Smooth muscle cell of bladder (primary cell): Measurements from ENCODE around the gene STX1B. TPM values are rescaled to one million over a fixed set of nuclear protein-coding genes. Genes with fewer than 3 reads are reported as not detected.

Experiments used
- total RNA-seq: library from RNA; depleted of rRNA; stranded (reverse); fragments of >200 nt; gene quantifications from 2 replicates; pipeline ENCODE4 v1.2.3, GENCODE V29; 2014

STX1B gene
- 0.71 and 0.83 TPM in 2 replicates for total RNA-seq

GRCh38 chr16:31010585-31011325 is at the start of gene STX1B:
TSS of gene STX1B (minus strand) at chr16:31010638. CDS start at chr16:31010396, 242 bp downstream.

GRCh38 chr16:31032736-31033708 is 22.6 kb upstream of the STX1B start, which contains the start of gene STX4:
TSS of gene STX4 (plus strand) at chr16:31033558. CDS start at chr16:31033806, 248 bp downstream.

GRCh38 chr16:30984669-30985400 is 25.6 kb downstream of the STX1B start, which contains the start of gene HSD3B7:
TSS of gene HSD3B7 (plus strand) at chr16:30985207. CDS start at chr16:30985659, 452 bp downstream.

GRCh38 chr16:30957456-30958174 is 52.8 kb downstream of the STX1B start, which contains the start of gene SETD1A:
TSS of gene SETD1A (plus strand) at chr16:30957754. CDS start at chr16:30958732, 978 bp downstream.

GRCh38 chr16:30948667-30949649 is 61.5 kb downstream of the STX1B start, which contains the start of gene ORAI3:
TSS of gene ORAI3 (plus strand) at chr16:30949068. CDS start at chr16:30949290, 222 bp downstream.

Other genes starting within 250 kb of the STX1B start
- 1.8 and 2.4 TPM in 2 replicates for gene CFAP119, start 248.6 kb downstream of the STX1B start, total RNA-seq
- gene RNF40, start 248.3 kb downstream of the STX1B start, total RNA-seq: 53.8 and 63.1 TPM in 2 replicates
- gene ZNF629, start 223.4 kb downstream of the STX1B start, total RNA-seq: 6.4 and 8.5 TPM in 2 replicates
- gene BCL7C, start 116.6 kb downstream of the STX1B start, total RNA-seq: 28.9 and 29.9 TPM in 2 replicates
- 1.6 and 1.7 TPM in 2 replicates for gene CTF1, start 114.0 kb downstream of the STX1B start, total RNA-seq
- gene FBXL19, start 87.1 kb downstream of the STX1B start, total RNA-seq: 11.5 and 15.9 TPM in 2 replicates
- 42.8 and 51.3 TPM in 2 replicates for gene ORAI3, start 61.6 kb downstream of the STX1B start, total RNA-seq
- gene SETD1A, start 52.9 kb downstream of the STX1B start, total RNA-seq: 1.3 and 2.3 TPM in 2 replicates
- 28.3 and 34.6 TPM in 2 replicates for gene HSD3B7, start 25.4 kb downstream of the STX1B start, total RNA-seq
- 30.3 and 33.2 TPM in 2 replicates for gene STX4, start 22.9 kb upstream of the STX1B start, total RNA-seq
- 9.2 and 9.8 TPM in 2 replicates for gene ZNF668, start 63.6 kb upstream of the STX1B start, total RNA-seq
- gene ZNF646, start 63.8 kb upstream of the STX1B start, total RNA-seq: 9.4 and 12.4 TPM in 2 replicates
- gene PRSS53, start 78.3 kb upstream of the STX1B start, total RNA-seq: 1.00 and 3.0 TPM in 2 replicates
- gene VKORC1, start 84.2 kb upstream of the STX1B start, total RNA-seq: 84.6 and 122 TPM in 2 replicates
- 11.7 and 15.9 TPM in 2 replicates for gene BCKDK, start 97.7 kb upstream of the STX1B start, total RNA-seq
- gene KAT8, start 107.0 kb upstream of the STX1B start, total RNA-seq: 31.9 and 39.1 TPM in 2 replicates
- gene PRSS8, start 125.1 kb upstream of the STX1B start, total RNA-seq: under 0.01 TPM in 1 of 2 replicates, not detected in the other
- 0.09 and 0.14 TPM in 2 replicates for gene PRSS36, start 139.4 kb upstream of the STX1B start, total RNA-seq
- gene FUS, start 169.5 kb upstream of the STX1B start, total RNA-seq: 20.3 and 29.1 TPM in 2 replicates
- gene PYCARD, start 192.1 kb upstream of the STX1B start, total RNA-seq: 103 and 113 TPM in 2 replicates
- gene TRIM72, start 203.5 kb upstream of the STX1B start, total RNA-seq: not detected in 2 replicates
- not detected in 2 replicates for gene PYDC1, start 206.5 kb upstream of the STX1B start, total RNA-seq
- not detected in 2 replicates for gene ITGAM, start 249.3 kb upstream of the STX1B start, total RNA-seq